SK-N-SH treated with all-trans-retinoic acid at 6 μM for 48 hours (cell line): ENCODE data around the gene FAM13B.
"Not testable (repeated sequence)": the region's sequence is repeated elsewhere in the genome, so short reads cannot be mapped to it uniquely, and the experiment has no call there.

Source experiments
- ATAC-seq: fragments of 200-7000 bp; cut with Tn5 transposase; 3 replicates; pipeline ENCODE4 v1.9.1; 2020; ENCODE audit warnings: mild to moderate bottlenecking, moderate library complexity
- ARNTL ChIP-seq: fragments of 450-650 bp; formaldehyde crosslinking; IDR thresholded peaks from 2 replicates; pipeline ENCODE4 v1.5.0; 2020; ENCODE audit warnings: low read depth, mild to moderate bottlenecking, moderate library complexity, borderline replicate concordance
- BACH2 ChIP-seq: fragments of 250-450 bp; sonication (Bioruptor Pico); IDR thresholded peaks from 2 replicates; pipeline ENCODE4 v1.9.0; 2021; ENCODE audit warnings: mild to moderate bottlenecking, borderline replicate concordance
- CSDC2 ChIP-seq: fragments of 250-450 bp; sonication (Bioruptor Pico); IDR thresholded peaks from 2 replicates; pipeline ENCODE4 v1.5.0; 2020; ENCODE audit warnings: mild to moderate bottlenecking, moderate library complexity
- CSRNP3 ChIP-seq: fragments of 250-450 bp; sonication (Bioruptor Pico); IDR thresholded peaks from 2 replicates; pipeline ENCODE4 v1.5.1; 2021; ENCODE audit warnings: mild to moderate bottlenecking, moderate library complexity
- ESRRG ChIP-seq: fragments of 250-450 bp; sonication (Bioruptor Pico); IDR thresholded peaks from 2 replicates; pipeline ENCODE4 v1.6.1; 2021; ENCODE audit warnings: mild to moderate bottlenecking
- GLIS3 ChIP-seq: fragments of 250-450 bp; sonication (Bioruptor Pico); IDR thresholded peaks from 2 replicates; pipeline ENCODE4 v1.5.0; 2020; ENCODE audit warnings: mild to moderate bottlenecking, moderate library complexity
- ISL1 ChIP-seq: fragments of 250-450 bp; sonication (Bioruptor Pico); IDR thresholded peaks from 2 replicates; pipeline ENCODE4 v2.1.2; 2022; ENCODE audit warnings: mild to moderate bottlenecking, moderate library complexity
- OSR1 ChIP-seq: fragments of 250-450 bp; sonication (Bioruptor Pico); IDR thresholded peaks from 2 replicates; pipeline ENCODE4 v1.8.0; 2022; ENCODE audit warnings: moderate library complexity, mild to moderate bottlenecking, inconsistent platforms
- PATZ1 ChIP-seq: fragments of 250-450 bp; sonication (Bioruptor Pico); IDR thresholded peaks from 2 replicates; pipeline ENCODE4 v1.8.0; 2020; ENCODE audit warnings: mild to moderate bottlenecking, moderate library complexity, borderline replicate concordance
- PPARA ChIP-seq: fragments of 250-450 bp; sonication (Bioruptor Pico); IDR thresholded peaks from 2 replicates; pipeline ENCODE4 v1.5.0; 2020; ENCODE audit warnings: mild to moderate bottlenecking, borderline replicate concordance
- RARB ChIP-seq: fragments of 250-450 bp; sonication (Bioruptor Pico); IDR thresholded peaks from 2 replicates; pipeline ENCODE4 v1.8.0; 2021; ENCODE audit warnings: mild to moderate bottlenecking, moderate library complexity
- SNAI2 ChIP-seq: fragments of 250-450 bp; sonication (Bioruptor Pico); IDR thresholded peaks from 2 replicates; pipeline ENCODE4 v1.5.0; 2020; ENCODE audit warnings: mild to moderate bottlenecking, moderate library complexity
- TCF4 ChIP-seq: fragments of 250-450 bp; sonication (Bioruptor Pico); IDR thresholded peaks from 2 replicates; pipeline ENCODE4 v1.8.0; 2021; ENCODE audit warnings: mild to moderate bottlenecking, moderate library complexity, borderline replicate concordance
- TOX ChIP-seq: fragments of 250-450 bp; sonication (Bioruptor Pico); IDR thresholded peaks from 2 replicates; pipeline ENCODE4 v1.8.0; 2021; ENCODE audit warnings: mild to moderate bottlenecking, moderate library complexity, borderline replicate concordance
- ZC3H10 ChIP-seq: fragments of 250-450 bp; sonication (Bioruptor Pico); IDR thresholded peaks from 2 replicates; pipeline ENCODE4 v1.5.1; 2021; ENCODE audit warnings: mild to moderate bottlenecking, moderate library complexity
- ZFP3 ChIP-seq: fragments of 250-450 bp; sonication (Bioruptor Pico); IDR thresholded peaks from 2 replicates; pipeline ENCODE4 v1.5.0; 2020; ENCODE audit warnings: mild to moderate bottlenecking, moderate library complexity
- ZFP30 ChIP-seq: fragments of 450-650 bp; formaldehyde crosslinking; IDR thresholded peaks from 2 replicates; pipeline ENCODE4 v1.5.0; 2022; ENCODE audit warnings: mild to moderate bottlenecking, moderate library complexity
- ZNF565 ChIP-seq: fragments of 450-650 bp; formaldehyde crosslinking; conservative IDR thresholded peaks from 2 replicates; pipeline ENCODE4 v1.5.0; 2020; ENCODE audit warnings: low read depth, mild to moderate bottlenecking, moderate library complexity
- ZNF70 ChIP-seq: fragments of 450-650 bp; formaldehyde crosslinking; IDR thresholded peaks from 2 replicates; pipeline ENCODE4 v1.5.0; 2020; ENCODE audit warnings: mild to moderate bottlenecking, moderate library complexity
- TF ChIP-seq, protein P1 (sequence below): fragments of 250-450 bp; sonication (Bioruptor Pico); IDR thresholded peaks from 2 replicates; pipeline ENCODE4 v1.5.1; 2020; ENCODE audit warnings: low read depth, mild to moderate bottlenecking, moderate library complexity
- TF ChIP-seq, protein P2 (sequence below): fragments of 250-450 bp; sonication (Bioruptor Pico); IDR thresholded peaks from 2 replicates; pipeline ENCODE4 v1.5.0; 2020; ENCODE audit warnings: mild to moderate bottlenecking, moderate library complexity

FAM13B gene

DNA sequence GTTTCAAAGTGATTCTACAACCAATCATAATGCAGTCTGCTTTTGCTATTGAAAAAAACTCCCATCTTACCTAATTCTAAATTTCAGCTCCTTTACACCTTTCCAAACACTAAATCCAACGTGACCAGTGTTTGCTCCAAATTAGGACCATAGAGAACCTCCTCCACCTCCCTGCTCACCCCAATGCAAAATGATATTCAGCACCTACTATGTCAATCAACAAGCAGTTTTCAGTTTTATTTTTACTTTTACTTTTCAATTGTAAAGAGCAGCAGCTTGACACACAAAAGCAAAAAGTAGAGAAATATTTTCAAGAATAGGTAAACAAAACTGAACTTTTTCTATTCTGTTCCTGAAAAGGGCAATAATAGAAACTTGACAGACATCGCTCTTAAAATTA is 3.4 kb downstream of the FAM13B start:
- no peak for ATAC-seq
- TF ChIP-seq BACH2 (CRISPR knock-in tag) (no peak), TOX (no peak), OSR1 (CRISPR knock-in tag) (no peak), RARB (CRISPR knock-in tag) (no peak), CSDC2 (CRISPR knock-in tag) (no peak), CSRNP3 (CRISPR knock-in tag) (no peak), ESRRG (CRISPR knock-in tag) (no peak), ZFP3 (CRISPR knock-in tag) (no peak), PPARA (CRISPR knock-in tag) (no peak), ZC3H10 (CRISPR knock-in tag) (no peak), ZFP30 (CRISPR knock-in tag) (no peak), SNAI2 (CRISPR knock-in tag) (no peak), ARNTL (CRISPR knock-in tag) (no peak), PATZ1 (CRISPR knock-in tag) (no peak), ZNF565 (CRISPR knock-in tag) (no peak), ZNF70 (CRISPR knock-in tag) (no peak), ISL1 (CRISPR knock-in tag) (no peak), GLIS3 (CRISPR knock-in tag) (no peak)
- TF ChIP-seq, protein P1, sequence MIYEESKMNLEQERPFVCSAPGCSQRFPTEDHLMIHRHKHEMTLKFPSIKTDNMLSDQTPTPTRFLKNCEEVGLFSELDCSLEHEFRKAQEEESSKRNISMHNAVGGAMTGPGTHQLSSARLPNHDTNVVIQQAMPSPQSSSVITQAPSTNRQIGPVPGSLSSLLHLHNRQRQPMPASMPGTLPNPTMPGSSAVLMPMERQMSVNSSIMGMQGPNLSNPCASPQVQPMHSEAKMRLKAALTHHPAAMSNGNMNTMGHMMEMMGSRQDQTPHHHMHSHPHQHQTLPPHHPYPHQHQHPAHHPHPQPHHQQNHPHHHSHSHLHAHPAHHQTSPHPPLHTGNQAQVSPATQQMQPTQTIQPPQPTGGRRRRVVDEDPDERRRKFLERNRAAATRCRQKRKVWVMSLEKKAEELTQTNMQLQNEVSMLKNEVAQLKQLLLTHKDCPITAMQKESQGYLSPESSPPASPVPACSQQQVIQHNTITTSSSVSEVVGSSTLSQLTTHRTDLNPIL (CRISPR knock-in tag) = no peak
- TF ChIP-seq, protein P2, sequence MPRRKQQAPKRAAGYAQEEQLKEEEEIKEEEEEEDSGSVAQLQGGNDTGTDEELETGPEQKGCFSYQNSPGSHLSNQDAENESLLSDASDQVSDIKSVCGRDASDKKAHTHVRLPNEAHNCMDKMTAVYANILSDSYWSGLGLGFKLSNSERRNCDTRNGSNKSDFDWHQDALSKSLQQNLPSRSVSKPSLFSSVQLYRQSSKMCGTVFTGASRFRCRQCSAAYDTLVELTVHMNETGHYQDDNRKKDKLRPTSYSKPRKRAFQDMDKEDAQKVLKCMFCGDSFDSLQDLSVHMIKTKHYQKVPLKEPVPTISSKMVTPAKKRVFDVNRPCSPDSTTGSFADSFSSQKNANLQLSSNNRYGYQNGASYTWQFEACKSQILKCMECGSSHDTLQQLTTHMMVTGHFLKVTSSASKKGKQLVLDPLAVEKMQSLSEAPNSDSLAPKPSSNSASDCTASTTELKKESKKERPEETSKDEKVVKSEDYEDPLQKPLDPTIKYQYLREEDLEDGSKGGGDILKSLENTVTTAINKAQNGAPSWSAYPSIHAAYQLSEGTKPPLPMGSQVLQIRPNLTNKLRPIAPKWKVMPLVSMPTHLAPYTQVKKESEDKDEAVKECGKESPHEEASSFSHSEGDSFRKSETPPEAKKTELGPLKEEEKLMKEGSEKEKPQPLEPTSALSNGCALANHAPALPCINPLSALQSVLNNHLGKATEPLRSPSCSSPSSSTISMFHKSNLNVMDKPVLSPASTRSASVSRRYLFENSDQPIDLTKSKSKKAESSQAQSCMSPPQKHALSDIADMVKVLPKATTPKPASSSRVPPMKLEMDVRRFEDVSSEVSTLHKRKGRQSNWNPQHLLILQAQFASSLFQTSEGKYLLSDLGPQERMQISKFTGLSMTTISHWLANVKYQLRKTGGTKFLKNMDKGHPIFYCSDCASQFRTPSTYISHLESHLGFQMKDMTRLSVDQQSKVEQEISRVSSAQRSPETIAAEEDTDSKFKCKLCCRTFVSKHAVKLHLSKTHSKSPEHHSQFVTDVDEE (CRISPR knock-in tag) = no peak

GRCh38 chr5:138028971-138029365 is 3.9 kb downstream of the FAM13B start:
- no peak for ATAC-seq
- TF ChIP-seq ZNF70 (CRISPR knock-in tag) (no peak), ARNTL (CRISPR knock-in tag) (no peak), ESRRG (CRISPR knock-in tag) (no peak), CSRNP3 (CRISPR knock-in tag) (no peak), BACH2 (CRISPR knock-in tag) (no peak), ZNF565 (CRISPR knock-in tag) (no peak), TOX (no peak), TCF4 (CRISPR knock-in tag) (no peak), ZFP30 (CRISPR knock-in tag) (no peak), PPARA (CRISPR knock-in tag) (no peak)
- TF ChIP-seq, protein P1 (CRISPR knock-in tag) = no peak

- not testable (repeated sequence) for ATAC-seq
Measured at GRCh38 chr5:138028262-138028970, 4.5 kb downstream of the FAM13B start.

DNA sequence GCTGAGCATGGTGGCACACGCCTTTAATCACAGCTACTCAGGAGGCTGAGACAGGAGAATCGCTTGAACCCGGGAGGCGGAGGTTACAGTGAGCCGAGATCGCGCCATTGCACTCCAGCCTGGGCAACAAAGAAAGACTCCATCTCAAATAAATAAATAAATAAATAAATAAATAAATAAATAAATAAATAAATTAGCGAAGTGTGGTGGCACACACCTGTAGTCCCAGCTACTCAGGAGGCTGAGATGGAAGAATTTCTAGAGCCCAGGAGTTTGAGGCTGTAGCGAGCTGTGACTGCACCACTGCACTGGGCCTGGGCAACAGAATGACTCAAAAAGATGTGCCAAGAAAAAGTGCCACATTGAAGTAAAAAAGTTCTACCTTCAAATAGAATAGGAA is 6.1 kb downstream of the FAM13B start:
- not testable (repeated sequence) for ATAC-seq
